SK-N-SH (cell line): ENCODE data around the gene KDM5C.

Experiments used
- EZH2phosphoT487 ChIP-seq: fragments of 200-600 bp; sonication (generic); IDR thresholded peaks from 2 replicates; pipeline ENCODE4 v1.6.1; 2017; ENCODE audit warnings: low read depth, mixed run types, mild to moderate bottlenecking, antibody characterized with exemption, moderate library complexity, borderline replicate concordance
- TEAD4 ChIP-seq: IDR thresholded peaks from 2 replicates; pipeline ENCODE4 v1.4.0; 2012; ENCODE audit warnings: mild to moderate bottlenecking, borderline replicate concordance; ENCODE audit not compliant: insufficient read depth
- TF ChIP-seq, protein P1 (sequence below): fragments of 200-600 bp; sonication (generic); IDR thresholded peaks from 2 replicates; pipeline ENCODE4 v1.6.1; 2017; ENCODE audit warnings: antibody characterized with exemption, mild to moderate bottlenecking, moderate library complexity

DNA sequence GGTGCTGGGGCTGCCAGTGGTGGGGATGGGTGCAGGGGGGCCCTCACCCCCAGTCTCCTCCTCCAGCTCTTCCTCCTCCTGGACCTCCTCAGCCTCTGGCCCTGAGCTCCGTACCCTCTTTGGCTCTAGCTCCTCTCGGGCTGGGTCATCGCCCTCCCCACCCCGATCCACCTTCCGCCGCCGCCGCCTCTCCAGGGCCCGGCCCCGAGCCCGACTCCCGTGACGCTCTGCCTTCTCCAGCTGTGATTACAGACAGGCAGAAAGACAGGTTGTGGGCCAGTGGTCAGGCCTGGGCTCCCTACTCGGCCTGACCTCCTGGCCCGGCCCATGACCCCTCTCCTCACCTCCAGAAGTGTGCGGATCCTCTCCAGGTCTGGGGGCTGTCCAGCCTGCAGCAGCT is 31.9 kb downstream of the KDM5C start:
- TF ChIP-seq TEAD4 (no peak), EZH2phosphoT487 (no peak)
- TF ChIP-seq, protein P1, sequence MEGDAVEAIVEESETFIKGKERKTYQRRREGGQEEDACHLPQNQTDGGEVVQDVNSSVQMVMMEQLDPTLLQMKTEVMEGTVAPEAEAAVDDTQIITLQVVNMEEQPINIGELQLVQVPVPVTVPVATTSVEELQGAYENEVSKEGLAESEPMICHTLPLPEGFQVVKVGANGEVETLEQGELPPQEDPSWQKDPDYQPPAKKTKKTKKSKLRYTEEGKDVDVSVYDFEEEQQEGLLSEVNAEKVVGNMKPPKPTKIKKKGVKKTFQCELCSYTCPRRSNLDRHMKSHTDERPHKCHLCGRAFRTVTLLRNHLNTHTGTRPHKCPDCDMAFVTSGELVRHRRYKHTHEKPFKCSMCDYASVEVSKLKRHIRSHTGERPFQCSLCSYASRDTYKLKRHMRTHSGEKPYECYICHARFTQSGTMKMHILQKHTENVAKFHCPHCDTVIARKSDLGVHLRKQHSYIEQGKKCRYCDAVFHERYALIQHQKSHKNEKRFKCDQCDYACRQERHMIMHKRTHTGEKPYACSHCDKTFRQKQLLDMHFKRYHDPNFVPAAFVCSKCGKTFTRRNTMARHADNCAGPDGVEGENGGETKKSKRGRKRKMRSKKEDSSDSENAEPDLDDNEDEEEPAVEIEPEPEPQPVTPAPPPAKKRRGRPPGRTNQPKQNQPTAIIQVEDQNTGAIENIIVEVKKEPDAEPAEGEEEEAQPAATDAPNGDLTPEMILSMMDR, result no peak
